HepG2 (cell line): ENCODE results near the gene PTPRD.

Experiments
- DZIP1 ChIP-seq: sonication (generic); formaldehyde crosslinking; IDR thresholded peaks from 2 replicates; pipeline ENCODE4 v1.5.0; 2020; ENCODE audit warnings: mild to moderate bottlenecking, missing genetic modification reagents
- HDAC6 ChIP-seq: fragments of 200-600 bp; sonication (generic); IDR thresholded peaks from 2 replicates; pipeline ENCODE4 v1.7.0; 2017; ENCODE audit warnings: mild to moderate bottlenecking, antibody characterized with exemption, low read length, low read depth
- TCF12 ChIP-seq, 2 experiments: fragments of 450-650 bp in 1 of 2; sonication (generic) in 1 of 2; formaldehyde crosslinking in 1 of 2; IDR thresholded peaks; 2 replicates each; pipeline versions ENCODE4 v1.6.1 to v1.8.0; 2017 to 2022; ENCODE audit warnings: antibody characterized with exemption in 1 of 2, mild to moderate bottlenecking in 1 of 2, missing genetic modification reagents in 1 of 2, moderate library complexity in 1 of 2
- TIGD3 ChIP-seq: sonication (generic); formaldehyde crosslinking; IDR thresholded peaks from 2 replicates; pipeline ENCODE4 v1.5.1; 2020; ENCODE audit warnings: mild to moderate bottlenecking, missing genetic modification reagents, borderline replicate concordance

GRCh38 chr9:9874270-9874669, 738.5 kb downstream of the PTPRD start:
- TF ChIP-seq DZIP1 (no peak), TCF12 (IDR thresholded peaks at IDR 0.05) (no peak), TCF12 (CRISPR knock-in tag; IDR thresholded peaks at IDR 0.05) (no peak), HDAC6 (no peak), TIGD3 (CRISPR knock-in tag) (no peak)
